Measurements from ENCODE around the gene SDK1.

SDK1 gene

DNA sequence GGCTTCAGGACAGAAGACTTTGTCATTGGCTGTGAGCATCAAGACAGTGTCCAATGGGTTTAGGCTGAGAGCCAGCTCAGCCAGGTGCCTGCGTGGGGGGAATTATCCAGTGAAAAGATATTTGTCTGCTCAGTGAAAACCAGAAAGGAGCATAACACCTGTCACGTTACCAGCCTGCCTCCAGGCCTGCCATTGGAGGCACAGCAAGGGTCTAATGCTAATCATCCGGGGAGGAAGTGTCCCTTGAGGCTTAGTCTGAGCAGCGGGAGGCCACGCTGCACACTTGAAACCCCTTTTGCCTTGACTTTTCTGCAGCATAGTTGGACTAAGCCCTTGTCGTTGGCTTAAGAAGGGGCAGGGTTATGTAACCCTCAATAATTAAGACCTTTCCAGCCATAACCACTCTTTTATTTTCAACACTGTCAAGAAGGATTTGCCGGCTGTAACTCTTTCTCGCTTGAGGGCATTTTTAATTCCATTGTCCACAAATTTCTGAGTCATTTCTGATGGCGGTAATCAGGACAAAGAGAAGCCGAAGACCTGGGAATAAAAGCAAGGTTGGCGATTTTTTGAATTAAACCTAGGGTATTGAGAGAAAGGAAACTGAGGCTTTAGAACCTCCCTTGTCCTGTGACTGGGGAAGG lies 741.5 kb downstream of the SDK1 start:
- TF ChIP-seq, protein P1, sequence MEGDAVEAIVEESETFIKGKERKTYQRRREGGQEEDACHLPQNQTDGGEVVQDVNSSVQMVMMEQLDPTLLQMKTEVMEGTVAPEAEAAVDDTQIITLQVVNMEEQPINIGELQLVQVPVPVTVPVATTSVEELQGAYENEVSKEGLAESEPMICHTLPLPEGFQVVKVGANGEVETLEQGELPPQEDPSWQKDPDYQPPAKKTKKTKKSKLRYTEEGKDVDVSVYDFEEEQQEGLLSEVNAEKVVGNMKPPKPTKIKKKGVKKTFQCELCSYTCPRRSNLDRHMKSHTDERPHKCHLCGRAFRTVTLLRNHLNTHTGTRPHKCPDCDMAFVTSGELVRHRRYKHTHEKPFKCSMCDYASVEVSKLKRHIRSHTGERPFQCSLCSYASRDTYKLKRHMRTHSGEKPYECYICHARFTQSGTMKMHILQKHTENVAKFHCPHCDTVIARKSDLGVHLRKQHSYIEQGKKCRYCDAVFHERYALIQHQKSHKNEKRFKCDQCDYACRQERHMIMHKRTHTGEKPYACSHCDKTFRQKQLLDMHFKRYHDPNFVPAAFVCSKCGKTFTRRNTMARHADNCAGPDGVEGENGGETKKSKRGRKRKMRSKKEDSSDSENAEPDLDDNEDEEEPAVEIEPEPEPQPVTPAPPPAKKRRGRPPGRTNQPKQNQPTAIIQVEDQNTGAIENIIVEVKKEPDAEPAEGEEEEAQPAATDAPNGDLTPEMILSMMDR (IDR thresholded peaks at IDR 0.05; ENCODE audit: poor library complexity, severe bottlenecking) = no peak

DNA sequence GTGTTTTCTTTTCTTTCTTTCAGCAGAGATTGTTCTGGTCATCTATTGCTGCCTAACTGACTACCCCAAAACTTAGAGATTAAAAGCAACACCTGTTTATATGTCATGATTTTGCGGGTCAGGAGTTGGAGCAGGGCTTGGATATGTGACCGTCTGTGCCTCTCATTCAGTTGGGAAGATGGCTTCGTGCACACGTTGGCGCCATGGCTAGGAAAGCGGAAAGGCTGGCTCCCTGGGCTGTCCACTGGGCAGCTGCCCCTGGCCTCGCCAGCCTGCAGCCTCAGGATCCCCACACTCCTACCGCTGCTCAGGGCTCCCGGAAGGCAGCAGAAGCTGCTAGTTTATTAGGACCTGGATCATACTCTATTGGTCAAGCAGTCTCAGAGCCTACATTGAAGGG lies 742.9 kb downstream of the SDK1 start:
- TF ChIP-seq, protein P1 (IDR thresholded peaks at IDR 0.05; ENCODE audit: poor library complexity, severe bottlenecking) = no peak
- Histone ChIP-seq H3K36me3 (ENCODE audit: low read depth) (no peaks in the 10 kb centered on the region), H3K4me3 (ENCODE audit: severe bottlenecking) (no peak overlapping the region), H3K9me3 (ENCODE audit: severe bottlenecking) (peaks cover 2% of the 10 kb centered on the region), H3K4me1 (ENCODE audit: insufficient read depth, poor library complexity, severe bottlenecking) (no peaks in the 10 kb centered on the region), H3K27ac (ENCODE audit: poor library complexity, severe bottlenecking) (no peak overlapping the region), H3K27me3 (ENCODE audit: insufficient read depth, poor library complexity, severe bottlenecking) (no peaks in the 10 kb centered on the region)
- DNase-seq (ENCODE audit: low spot score) (no peak), ATAC-seq (ENCODE audit: low read depth) (no peak)

More for the DNA sequence above, 741.5 kb downstream of the SDK1 start:
- H3K9me3 ChIP-seq (ENCODE audit: severe bottlenecking) = peaks cover 2% of the 10 kb centered on the region
- DNase-seq (ENCODE audit: low spot score) = no peak
- no peak overlapping the region for H3K4me3 ChIP-seq (ENCODE audit: severe bottlenecking)
- H3K27me3 ChIP-seq (ENCODE audit: insufficient read depth, poor library complexity, severe bottlenecking) = no peaks in the 10 kb centered on the region
- H3K27ac ChIP-seq (ENCODE audit: poor library complexity, severe bottlenecking) = no peak overlapping the region
- no peaks in the 10 kb centered on the region for H3K36me3 ChIP-seq (ENCODE audit: low read depth)
- peak; percentile 42; the same call in 1 of the 3 replicates for ATAC-seq (ENCODE audit: low read depth)
- no peaks in the 10 kb centered on the region for H3K4me1 ChIP-seq (ENCODE audit: insufficient read depth, poor library complexity, severe bottlenecking)

DNA sequence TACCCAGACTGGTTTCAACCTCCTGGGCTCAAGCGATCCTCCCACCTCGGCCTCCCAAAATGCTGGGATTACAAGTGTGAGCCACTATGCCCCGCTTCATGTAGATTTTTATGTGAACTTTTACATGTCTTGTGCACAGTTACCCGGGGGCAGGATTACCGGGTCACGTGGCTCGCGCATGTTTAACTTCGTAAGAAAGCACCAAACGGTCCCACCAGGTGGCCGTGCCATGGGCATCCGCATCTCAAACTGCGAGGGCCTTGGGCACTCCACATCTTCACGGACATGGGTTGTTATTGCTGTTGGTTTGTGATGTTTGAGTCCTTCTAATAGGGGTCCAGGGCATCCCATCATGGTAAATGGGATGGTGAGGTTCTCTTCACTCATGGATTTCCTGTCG lies 744.4 kb downstream of the SDK1 start:
- H3K4me1 ChIP-seq (ENCODE audit: insufficient read depth, poor library complexity, severe bottlenecking) = no peaks in the 10 kb centered on the region
- TF ChIP-seq, protein P1 (IDR thresholded peaks at IDR 0.05; ENCODE audit: poor library complexity, severe bottlenecking) = no peak
- ATAC-seq (ENCODE audit: low read depth) (no peak), DNase-seq (ENCODE audit: low spot score) (no peak)
- H3K27ac ChIP-seq (ENCODE audit: poor library complexity, severe bottlenecking) = no peak overlapping the region
- no peak overlapping the region for H3K4me3 ChIP-seq (ENCODE audit: severe bottlenecking)
- H3K27me3 ChIP-seq (ENCODE audit: insufficient read depth, poor library complexity, severe bottlenecking) = no peaks in the 10 kb centered on the region
- H3K36me3 ChIP-seq (ENCODE audit: low read depth) = no peaks in the 10 kb centered on the region
- no peaks in the 10 kb centered on the region for H3K9me3 ChIP-seq (ENCODE audit: severe bottlenecking)

DNA sequence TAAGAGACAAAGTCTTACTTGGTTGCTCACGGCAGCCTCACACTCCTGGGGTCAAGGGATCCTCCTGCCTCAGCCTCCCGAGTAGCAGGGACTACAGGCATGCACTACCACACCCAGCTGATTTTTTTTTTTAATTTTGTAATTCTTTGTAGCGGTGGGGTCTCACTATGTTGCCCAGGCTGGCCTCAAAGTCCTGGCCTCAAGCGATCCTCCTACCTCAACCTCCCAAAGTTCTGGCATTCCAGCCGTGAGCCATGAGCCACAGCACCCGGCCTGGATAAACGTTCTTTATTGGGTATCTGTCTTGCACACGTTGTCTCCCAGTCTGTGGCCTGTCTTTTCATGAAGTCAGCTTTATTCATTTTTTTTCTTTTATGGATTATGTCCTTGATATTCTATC lies 744.9 kb downstream of the SDK1 start:
- no peak for DNase-seq (ENCODE audit: low spot score)
- Histone ChIP-seq H3K27me3 (ENCODE audit: insufficient read depth, poor library complexity, severe bottlenecking) (no peaks in the 10 kb centered on the region), H3K36me3 (ENCODE audit: low read depth) (no peaks in the 10 kb centered on the region), H3K4me3 (ENCODE audit: severe bottlenecking) (no peak overlapping the region), H3K4me1 (ENCODE audit: insufficient read depth, poor library complexity, severe bottlenecking) (no peaks in the 10 kb centered on the region), H3K9me3 (ENCODE audit: severe bottlenecking) (no peaks in the 10 kb centered on the region), H3K27ac (ENCODE audit: poor library complexity, severe bottlenecking) (no peak overlapping the region)
- no peak for ATAC-seq (ENCODE audit: low read depth)
- TF ChIP-seq, protein P1 (IDR thresholded peaks at IDR 0.05; ENCODE audit: poor library complexity, severe bottlenecking) = no peak

DNA sequence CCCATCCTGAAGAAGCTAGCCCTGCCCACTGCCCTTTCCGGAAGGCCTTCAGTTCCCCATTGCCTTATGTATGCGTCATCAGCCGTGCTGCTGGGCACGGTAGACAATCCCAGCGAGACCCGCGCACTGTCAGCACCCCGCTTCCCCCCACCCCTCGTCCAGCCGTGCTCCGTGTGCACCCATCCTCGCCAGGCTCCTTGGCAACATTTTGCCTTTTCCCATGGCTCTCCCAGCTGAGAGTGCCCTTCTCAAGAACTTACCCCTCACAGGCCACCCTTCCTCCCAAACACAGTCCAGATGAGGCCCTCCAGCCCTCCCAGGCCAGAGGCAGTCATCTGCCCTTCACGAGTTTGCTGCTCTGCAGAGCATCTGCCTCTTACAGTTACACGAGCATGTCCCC lies 747.3 kb downstream of the SDK1 start:
- Histone ChIP-seq H3K27ac (ENCODE audit: poor library complexity, severe bottlenecking) (no peak overlapping the region), H3K36me3 (ENCODE audit: low read depth) (no peaks in the 10 kb centered on the region), H3K4me3 (ENCODE audit: severe bottlenecking) (no peak overlapping the region), H3K9me3 (ENCODE audit: severe bottlenecking) (no peaks in the 10 kb centered on the region), H3K4me1 (ENCODE audit: insufficient read depth, poor library complexity, severe bottlenecking) (no peaks in the 10 kb centered on the region), H3K27me3 (ENCODE audit: insufficient read depth, poor library complexity, severe bottlenecking) (no peaks in the 10 kb centered on the region)
- ATAC-seq (ENCODE audit: low read depth) (no peak), DNase-seq (ENCODE audit: low spot score) (no peak)
- TF ChIP-seq, protein P1 (IDR thresholded peaks at IDR 0.05; ENCODE audit: poor library complexity, severe bottlenecking) = no peak

All from RWPE2 (cell line).